GM21447 (cell line): Measurements from ENCODE around the gene UROS.

Experiments used
- ATAC-seq: cut with Tn5 transposase; IDR thresholded peaks from one replicate; pipeline ENCODE4 v1.9.1; 2021; ENCODE audit not compliant: unreplicated experiment

Gene UROS

DNA sequence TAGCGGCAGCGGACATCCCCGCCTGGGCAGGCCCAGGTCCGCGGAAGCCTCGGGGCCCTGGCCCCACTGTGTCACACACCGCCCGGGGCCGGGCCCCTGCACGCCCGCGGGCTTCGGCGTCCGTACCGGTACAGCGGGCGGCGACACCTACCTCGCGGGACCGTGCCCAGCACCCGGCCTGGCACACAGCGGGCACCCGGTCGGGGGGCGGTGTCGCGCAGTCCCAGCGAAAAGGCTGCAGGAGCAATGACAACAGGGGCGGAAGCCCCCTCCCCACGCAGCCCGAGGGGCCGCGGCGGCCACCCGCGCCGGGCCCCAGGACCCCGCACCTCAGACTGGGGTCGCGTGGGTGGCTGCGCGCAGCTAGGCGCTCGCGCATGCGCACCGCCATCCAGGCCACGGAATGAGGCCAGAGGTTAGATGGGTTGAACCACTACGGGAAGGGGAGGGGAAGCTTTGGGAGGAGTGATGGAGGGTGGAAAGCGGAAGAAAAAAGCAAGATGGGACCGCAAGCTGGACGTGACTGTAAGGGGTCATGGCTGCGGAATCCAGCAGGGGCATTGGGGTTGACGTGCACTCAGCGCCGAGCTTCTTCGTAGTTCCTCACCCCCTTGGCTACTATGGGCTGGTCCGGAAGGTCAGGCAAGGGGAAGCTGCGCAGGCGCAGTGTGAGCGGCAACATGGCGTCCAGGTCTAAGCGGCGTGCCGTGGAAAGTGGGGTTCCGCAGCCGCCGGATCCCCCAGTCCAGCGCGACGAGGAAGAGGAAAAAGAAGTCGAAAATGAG lies at the start of gene UROS, which contains the start of gene BCCIP:
Gene UROS, minus strand, starts transcription at position 381 of the 785 bp plus-strand sequence. CDS start 6,759 bp downstream, outside the sequence.
Gene BCCIP, plus strand, starts transcription at position 669 of the 785 bp plus-strand sequence. Its CDS starts 12 bp downstream, at position 681.
- ATAC-seq = peak; percentile 73

DNA sequence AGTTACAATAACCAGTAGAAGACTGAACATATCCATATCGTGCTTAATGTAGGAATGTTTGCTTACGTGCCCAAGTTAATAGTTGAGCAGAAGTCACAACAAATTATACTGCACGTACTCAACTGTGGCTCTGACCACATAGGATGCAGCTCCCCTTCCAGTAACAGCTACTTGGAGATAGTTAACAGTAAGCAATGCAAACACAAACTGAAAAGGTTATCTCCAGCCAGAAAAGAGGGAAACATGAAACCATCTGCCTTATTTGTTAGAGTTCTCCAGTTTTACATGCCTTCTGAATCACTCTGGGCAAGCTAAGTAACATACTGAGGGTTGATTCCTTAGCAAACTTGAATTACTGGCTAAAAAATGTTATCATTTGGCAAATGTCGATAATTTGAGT lies 48.3 kb upstream of the UROS start:
- ATAC-seq = no peak

DNA sequence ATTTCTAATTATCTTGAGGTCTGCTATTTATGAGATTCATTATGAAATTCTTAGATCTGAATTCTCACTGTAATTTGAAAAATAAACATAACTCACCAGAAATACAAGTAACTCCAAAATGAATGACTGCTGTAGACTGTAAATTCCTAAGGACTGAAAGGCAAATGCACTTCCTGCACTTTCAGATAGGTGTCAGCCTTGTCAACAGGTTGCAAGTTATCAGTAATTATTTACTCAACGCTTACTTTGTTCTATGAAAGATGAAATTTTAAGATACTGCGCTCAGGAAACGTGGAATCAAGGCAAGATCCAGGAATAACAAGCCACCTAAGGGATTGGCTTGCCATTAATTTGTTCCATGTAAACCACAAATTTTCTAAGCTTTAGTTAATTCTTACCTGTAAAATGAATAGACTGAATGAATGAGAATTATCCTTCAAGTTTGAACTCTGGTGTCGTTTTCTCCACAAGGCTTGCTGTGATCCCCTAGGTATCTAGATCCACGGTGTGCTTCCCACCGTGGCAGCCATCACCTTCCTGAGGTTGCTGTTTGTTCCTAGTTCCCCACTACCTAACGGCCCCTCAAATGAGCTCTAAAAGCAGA lies 45.4 kb upstream of the UROS start:
- no peak for ATAC-seq

DNA sequence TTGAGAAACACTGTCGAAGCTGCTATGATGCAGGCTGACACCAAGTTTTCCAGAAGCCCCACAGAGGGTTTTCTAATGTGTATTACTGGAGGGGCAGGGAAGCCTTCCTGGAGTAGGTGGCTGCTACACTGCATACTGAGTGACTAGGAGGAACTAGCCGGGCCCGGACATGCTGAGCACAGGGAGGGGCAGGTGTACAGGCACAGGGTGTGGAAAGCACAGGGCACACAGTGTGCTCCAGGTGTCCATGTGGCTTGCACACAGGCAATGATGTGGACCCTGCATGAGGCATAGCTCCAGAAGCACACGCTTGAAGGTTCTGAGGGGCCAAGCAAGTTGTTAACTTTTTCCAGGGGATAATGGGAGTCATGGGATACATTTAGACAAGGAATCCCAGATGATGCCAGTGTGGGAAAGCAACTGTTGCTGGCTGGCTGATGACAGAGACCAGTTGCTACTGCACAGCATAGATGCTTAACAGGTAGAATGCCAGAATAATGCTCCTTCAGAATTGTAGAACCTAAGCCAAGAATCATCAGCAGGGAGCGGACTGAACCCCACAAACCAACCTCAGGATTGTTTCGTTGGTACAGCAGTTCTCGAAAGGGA lies 43.5 kb upstream of the UROS start:
- no peak for ATAC-seq

DNA sequence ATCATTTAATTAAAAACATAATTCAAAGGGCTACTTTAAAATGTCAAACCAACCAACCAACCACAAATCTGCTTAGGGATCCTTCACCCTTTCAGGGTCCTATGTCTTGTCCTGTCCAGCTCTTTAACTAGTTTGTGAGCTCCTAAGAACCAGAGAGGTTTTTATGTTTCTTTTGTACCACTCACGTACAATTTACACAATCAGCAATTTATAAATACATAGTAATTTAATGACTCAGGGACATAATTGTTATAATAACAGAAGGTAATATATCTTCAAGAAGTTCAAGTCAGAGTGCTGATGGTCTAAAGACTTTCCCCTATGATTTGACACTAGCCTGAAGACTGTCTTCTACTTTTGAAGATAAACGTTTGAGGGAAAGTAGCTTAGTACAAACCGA lies 42.1 kb upstream of the UROS start:
- no peak for ATAC-seq

DNA sequence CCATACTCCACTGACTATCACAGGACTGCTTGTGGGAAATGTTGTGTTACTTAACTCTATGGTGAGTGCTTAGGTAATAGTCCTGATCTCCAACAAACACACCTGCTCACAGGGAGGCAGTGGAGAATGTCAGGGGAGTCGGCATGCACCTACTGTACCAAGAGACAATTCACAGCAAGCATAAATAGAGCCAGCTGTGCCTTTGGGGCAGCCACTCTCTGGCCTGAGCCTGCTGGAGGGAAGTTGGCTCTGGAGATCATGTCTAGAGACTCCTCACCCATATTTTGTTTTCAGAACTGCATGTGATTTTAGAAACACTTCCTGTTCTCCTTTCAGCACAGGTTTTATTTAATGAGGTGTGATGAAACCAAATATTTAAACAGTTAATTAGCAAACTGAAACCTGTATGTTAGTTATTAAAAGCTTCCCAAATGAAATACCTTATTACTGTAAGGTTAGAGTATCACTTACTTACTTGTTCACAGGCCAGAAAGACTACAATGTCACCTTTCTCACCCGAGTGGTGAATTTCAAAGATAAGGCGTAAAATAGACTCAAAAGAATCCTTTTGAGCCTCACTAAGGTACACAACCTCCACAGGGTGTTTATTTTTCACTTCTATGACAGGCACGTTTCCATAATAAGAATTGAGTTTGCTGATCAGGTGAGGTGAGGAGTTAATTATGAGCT lies 36.2 kb upstream of the UROS start:
- ATAC-seq = no peak

DNA sequence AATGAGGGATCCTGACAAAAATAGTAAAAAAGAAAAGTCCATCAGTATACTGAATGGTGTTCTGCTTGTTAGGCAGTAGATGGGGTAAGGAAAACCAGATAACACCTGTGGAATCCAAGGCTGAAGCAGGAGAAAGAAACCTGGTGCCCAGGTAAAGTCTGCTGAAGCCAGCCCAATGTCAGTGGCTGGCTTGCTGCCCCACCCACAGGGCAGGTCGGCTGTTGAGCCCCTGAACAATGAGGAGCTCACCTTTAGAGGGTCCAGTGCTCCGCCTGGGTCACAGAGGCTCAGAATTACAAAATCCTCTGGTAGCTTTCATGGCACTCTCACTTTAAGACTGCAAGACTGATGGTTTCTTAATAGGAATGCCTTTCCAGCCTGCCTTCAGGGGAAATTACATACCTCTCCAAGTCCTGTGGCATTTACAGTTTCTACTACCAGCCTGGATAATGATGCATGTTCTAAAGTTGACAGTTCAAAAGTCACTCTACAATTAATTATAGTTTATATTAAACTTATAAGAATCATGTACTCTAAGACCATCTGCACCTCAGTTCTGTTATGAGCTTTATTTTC lies 34.2 kb upstream of the UROS start:
- no peak for ATAC-seq

DNA sequence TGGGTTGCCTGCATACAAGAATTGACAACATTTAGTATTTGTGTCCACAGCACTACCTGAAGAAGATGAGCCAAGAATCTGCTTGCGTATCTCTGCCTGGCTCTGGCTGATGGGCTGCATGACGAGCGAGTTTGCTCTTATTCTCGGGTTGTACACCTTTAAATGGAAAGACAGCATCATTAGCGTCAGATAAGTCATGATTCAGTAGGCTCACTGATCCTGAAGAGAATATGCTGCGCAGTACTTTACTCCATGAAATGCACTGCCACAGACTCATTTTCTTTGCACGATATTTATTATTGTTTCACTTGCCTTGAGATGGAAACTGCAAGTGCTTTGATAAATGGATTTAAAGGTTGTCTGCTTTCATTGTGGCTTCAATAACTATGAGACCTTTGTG lies 29.4 kb upstream of the UROS start:
- no peak for ATAC-seq

DNA sequence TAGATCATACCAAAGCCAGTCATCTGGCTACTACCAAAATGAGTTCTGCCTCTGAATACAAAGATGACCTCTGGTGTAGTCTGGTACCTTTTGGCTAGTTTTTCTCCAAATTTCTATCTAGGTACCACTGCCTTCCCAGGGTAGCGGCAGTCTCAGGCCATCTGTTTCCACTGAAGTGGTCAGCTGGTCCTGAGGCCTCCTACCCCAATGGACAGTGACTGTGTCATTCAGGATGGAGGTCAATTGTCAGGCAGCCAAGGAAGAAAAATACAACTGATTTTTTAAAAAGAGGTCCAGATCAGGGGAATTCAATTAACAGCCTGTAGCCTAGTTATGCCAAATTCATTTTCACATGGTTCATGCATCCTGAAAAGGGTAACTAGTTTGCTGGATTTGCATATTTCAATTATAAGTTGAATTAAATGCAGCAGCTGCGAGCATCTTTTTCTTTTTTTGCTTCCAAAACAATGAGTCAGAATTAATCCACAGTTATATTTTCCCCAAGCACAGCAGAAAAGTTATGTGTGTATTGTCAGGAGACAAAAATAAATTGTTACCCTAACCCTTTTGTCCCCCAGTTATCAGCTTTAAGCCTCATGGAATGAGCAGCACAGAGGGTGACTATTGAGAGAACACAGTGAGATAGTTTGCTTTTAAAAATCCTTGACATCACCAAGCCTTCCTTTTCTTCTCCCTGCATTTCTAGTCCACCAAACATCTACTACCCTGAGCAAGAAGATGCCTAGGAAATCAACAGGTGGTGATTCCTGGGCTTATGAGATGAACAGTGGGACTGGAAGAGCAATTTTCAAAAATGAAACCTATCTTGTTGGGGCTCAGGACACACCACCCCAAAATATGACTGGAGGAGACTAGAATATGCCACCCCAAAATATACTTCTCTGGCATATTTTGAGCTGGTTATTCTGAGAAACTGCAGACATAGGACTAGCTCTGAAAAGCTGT lies 28.0 kb upstream of the UROS start:
- ATAC-seq = no peak

DNA sequence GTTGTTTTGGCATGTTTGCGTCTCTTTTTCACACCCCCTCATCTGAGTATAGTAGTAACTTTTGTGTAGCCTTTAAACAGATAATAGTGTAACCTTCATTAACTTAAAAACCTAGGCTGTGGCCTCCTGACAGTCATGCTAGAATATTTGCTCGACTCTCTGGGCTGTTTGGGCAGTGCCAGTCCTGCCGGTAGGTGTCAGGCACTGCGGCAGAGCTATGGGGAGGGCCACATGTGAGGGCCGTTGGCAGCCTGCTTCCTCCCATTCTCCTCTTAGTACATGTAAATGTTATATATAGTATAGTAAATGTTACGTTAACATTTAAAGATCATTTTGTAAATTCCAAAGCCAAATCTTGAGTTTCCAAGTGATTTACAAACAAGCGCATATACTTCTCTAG lies 26.4 kb upstream of the UROS start:
- no peak for ATAC-seq

DNA sequence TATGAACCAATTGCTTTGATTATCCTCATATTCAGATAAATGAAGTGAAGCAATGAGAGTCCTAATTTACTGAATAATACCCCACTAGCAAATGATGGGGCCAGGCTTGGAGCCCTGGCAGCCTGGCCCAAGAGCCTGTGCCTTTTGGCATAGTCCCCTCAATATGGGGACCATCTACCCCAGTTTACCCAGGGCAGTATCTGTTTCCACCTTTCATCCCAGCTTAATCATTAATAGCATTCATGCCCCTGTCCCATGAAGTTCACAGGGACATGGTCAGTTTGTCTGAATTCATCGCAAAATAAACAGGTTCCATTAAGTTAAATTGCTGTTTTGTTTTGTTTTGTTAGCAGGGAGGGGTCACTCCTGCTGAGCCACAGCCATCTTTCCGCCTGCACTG lies 25.8 kb upstream of the UROS start:
- ATAC-seq = no peak

DNA sequence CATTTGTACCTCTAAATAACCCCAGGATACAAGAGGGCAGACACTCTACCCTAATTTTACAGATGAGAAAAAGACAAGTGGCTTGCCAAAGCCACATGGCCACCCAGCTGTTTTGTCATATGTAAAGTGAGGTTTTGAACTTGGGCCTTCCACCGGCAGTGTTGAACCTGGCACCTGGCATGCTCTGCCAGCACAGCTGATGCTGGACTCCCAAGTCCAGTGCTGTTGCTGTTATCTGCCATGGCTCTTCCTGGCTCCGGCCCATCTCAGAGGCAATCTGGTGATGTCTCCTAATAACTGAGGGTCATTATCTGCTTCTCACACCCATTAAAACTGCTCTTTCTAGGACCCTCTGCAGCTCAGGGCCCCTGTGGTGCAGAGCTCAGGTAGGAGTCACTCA lies 25.3 kb upstream of the UROS start:
- ATAC-seq = no peak

DNA sequence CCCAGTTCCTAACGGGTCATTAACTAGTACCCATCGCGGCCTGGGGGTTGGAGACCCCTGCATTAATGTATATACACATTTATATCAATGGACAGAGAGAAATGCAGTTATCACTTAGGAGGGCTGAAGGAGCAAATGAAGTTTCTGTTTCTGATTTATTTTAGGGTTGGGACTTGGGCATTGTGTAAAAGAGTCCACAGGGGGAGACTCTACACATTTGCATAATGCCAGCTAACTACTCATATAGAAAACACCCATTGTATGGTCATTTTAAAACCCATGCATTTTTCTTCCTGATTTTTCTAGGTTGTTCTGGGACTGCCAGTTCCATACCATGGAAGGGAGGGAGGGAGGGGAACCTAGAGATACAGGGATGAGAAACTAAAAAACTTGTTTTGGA lies 23.8 kb upstream of the UROS start:
- ATAC-seq = peak; percentile 71

DNA sequence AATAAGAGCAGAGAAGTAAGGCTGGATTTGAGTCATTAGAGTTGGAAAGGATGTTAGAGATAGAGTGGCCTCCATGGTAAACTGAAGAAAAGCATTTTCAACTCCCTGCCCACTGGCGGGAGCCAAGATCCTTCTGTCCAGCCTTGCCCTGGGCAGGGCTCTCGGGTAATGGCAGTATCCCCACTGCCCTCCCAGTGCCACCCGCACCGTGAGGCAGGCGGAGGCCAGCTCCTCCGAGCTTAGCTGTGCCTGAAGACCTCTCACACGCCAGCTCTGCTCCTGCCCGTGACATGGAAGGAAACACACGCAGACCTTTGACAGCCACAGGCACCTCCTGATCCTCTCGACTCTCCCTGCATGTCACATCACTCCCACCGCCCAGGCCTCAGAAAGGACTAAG lies 22.6 kb upstream of the UROS start:
- no peak for ATAC-seq

DNA sequence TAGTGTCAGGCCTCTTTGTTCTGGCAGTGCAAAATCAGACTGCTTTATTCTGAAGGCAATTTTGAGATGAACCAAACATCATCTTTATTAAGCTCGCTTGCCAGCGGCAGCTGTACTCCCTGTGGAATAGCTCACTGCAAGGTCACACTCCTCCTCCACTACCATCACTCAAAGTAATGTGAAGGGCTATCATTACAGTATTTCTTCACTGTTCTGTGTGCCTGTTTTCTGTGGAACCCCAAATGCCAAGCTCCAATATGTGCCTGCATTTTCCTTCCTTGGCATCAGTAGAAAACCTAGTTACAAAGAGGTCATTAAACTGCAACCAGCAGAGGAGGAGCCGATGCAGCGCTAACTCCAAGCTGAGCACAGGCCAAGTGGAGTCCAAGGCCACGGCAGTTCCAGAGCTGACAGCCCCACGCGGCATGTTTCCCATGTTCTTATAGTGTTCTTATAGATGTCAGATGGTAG lies 21.7 kb upstream of the UROS start:
- no peak for ATAC-seq

DNA sequence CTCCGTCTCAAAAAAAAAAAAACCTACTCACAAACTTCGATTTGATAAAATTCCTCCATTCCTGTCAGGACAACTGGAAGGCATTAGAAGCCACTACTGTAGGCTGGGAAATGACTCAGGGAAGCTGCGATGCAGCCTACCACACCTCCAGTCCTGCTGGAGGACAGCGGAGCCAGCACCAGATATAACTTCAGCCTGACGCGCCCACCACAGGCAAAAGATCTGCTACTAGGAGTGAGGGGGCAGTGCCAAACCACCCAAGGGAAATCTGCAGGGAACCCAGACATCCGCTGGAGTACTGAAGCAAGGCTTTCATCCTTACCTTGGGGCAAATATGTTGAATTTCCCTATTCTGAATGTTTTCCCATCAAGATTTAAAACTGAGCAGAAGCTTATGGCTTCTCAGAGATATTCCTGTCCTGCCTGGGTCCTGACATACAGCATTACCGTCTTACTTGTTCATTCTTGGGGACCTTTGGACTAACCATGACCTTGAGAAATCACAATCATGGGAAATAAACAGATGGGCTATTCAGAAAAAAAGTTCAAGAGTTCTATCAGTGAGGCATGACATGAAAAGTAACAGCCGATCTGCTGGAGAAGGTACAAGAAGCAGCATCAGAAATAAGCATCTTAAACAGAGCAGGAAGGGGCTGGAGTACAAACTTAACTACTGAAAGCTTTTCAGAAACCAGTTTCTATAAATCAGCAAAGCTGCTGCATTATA lies 20.7 kb upstream of the UROS start:
- no peak for ATAC-seq

DNA sequence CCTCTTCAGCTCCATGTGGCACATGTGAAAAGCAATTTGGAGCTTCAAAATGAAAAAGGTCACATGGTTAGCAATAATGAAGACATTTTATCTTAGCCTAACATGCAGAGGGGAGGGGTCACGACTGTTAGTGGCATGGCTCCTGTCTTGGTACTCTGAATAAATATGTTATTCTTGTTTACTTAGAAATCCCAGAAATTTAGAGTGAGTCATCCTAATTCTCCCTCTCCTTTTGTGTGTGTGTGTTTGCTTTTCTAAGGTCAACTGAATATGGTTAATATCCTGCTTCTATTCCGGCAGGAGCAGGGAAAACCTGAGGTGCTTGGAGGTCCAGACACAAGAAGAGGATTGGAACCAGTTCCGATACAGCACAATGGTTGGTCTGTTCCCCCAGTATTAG lies 17.9 kb upstream of the UROS start:
- no peak for ATAC-seq

DNA sequence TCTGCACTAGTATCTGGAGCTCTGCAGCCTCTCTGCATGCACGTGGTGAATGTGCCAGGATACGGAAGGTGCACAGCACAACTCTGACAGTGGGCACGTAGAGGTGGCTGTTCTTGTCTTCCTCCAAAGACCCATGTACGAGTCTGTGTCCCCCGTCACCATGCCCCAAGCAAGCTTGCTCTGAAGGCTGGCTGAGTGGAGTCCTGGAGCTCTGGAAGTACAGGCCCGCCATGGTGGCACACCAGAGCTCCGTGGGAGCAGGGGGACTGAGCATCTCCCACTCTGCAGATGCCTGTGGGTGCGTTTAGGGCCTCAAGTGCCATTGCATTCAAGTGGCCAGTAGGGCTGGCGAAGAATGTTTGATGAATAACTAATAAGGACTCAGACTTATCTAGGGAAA lies 17.3 kb upstream of the UROS start:
- ATAC-seq = no peak

DNA sequence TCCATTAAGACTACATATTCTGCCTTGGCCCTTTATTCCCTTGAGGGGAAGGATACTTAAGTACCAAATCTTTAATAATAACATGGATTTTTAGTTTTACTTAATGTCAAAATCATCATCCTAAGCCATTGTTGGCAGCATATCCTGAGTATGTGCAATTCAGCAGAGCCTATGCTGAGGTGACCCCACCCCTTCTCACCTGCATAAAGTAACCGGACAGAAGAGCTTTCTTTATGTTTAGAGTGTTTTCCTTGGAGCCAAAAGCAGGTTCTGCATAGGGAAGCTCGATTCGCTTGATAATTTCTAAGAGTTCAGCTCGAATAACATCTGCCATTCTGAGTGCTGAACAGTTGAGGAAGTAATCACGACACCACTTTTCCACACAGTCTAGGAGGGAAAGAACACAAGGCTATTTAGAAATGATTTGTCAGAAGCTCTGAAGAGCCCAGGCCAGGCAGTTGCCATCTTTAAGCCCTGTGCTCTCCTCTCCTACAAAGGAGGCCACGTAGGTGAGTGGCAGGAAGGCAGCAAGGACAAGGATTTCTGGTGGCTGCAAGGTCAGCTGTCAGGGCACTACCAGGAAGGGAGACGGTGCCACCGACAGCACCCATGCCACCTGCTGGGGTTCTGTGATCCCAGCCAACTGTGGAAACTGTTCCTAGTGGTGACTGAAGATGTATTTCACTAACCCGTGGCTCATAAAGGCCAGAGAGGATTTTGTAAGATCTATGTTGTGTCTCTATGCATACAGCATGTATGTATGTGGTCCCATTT lies 15.9 kb upstream of the UROS start:
- ATAC-seq = no peak
